WTC11 (cell line): ENCODE results near the gene CALN1. TPM values are rescaled to one million over a fixed set of nuclear protein-coding genes. Genes with fewer than 3 reads are reported as not detected.

Source experiments
- ATAC-seq: fragments of 200-7000 bp; cut with Tn5 transposase; 2 replicates; pipeline ENCODE4 v1.10.0; 2021; ENCODE audit warnings: mild to moderate bottlenecking, moderate library complexity
- CTCF ChIA-PET: fragments of 300-600 bp; sonication (Branson Sonifier 250); formaldehyde crosslinking; loops from one replicate; lab custom pipeline; 2021; ENCODE audit warnings: antibody characterized with exemption; lab: Charles Lee
- POLR2A ChIA-PET: fragments of 350-600 bp; sonication (Branson Sonifier 250); formaldehyde crosslinking; loops from one replicate; lab custom pipeline; 2021; ENCODE audit warnings: antibody characterized with exemption; lab: Charles Lee
- DNase-seq: peaks from one replicate; pipeline ENCODE4 v3.0.0; 2021; ENCODE audit warnings: low spot score
- H3K27ac Mint-ChIP-seq: 2 replicates; pipeline ENCODE4 v1.8.0; 2021; ENCODE audit warnings: mixed read lengths
- H3K27me3 Mint-ChIP-seq: 2 replicates; pipeline ENCODE4 v1.8.0; 2021; ENCODE audit warnings: low read depth, mild to moderate bottlenecking, moderate library complexity, mixed read lengths
- H3K36me3 Mint-ChIP-seq: 2 replicates; pipeline ENCODE4 v1.8.0; 2021; ENCODE audit warnings: mixed read lengths
- H3K4me1 Mint-ChIP-seq: 2 replicates; pipeline ENCODE4 v1.8.0; 2022; ENCODE audit warnings: mixed read lengths
- H3K4me3 Mint-ChIP-seq: 2 replicates; pipeline ENCODE4 v1.8.0; 2021; ENCODE audit warnings: mild to moderate bottlenecking, moderate library complexity, mixed read lengths
- H3K9me3 Mint-ChIP-seq: 2 replicates; pipeline ENCODE4 v1.8.0; 2021; ENCODE audit warnings: mixed read lengths
- AFF4 ChIP-seq: sonication (generic); formaldehyde crosslinking; IDR thresholded peaks from 2 replicates; pipeline ENCODE4 v1.8.1; 2023; ENCODE audit warnings: mild to moderate bottlenecking, missing genetic modification reagents, borderline replicate concordance
- ATF2 ChIP-seq: sonication (generic); formaldehyde crosslinking; IDR thresholded peaks from 2 replicates; pipeline ENCODE4 v1.8.1; 2022; ENCODE audit warnings: low read depth, missing genetic modification reagents, borderline replicate concordance
- ATF3 ChIP-seq: sonication (generic); formaldehyde crosslinking; conservative IDR thresholded peaks from 2 replicates; pipeline ENCODE4 v1.8.1; 2022; ENCODE audit warnings: mild to moderate bottlenecking, missing genetic modification reagents
- CBFB ChIP-seq: sonication (generic); formaldehyde crosslinking; IDR thresholded peaks from 2 replicates; pipeline ENCODE4 v1.8.1; 2022; ENCODE audit warnings: mild to moderate bottlenecking, low read depth, missing genetic modification reagents
- CREB1 ChIP-seq: sonication (generic); formaldehyde crosslinking; IDR thresholded peaks from 2 replicates; pipeline ENCODE4 v1.8.0; 2023; ENCODE audit warnings: mild to moderate bottlenecking, missing genetic modification reagents
- CTCF ChIP-seq: fragments of 200-600 bp; IDR thresholded peaks from 2 replicates; pipeline ENCODE4 v1.8.0; 2022; ENCODE audit warnings: antibody characterized with exemption
- FOXJ3 ChIP-seq: sonication (generic); formaldehyde crosslinking; IDR thresholded peaks from 2 replicates; pipeline ENCODE4 v1.9.0; 2021; ENCODE audit warnings: missing genetic modification reagents, mild to moderate bottlenecking, borderline replicate concordance
- HMGA2 ChIP-seq: fragments of 250-450 bp; sonication (Bioruptor Pico); IDR thresholded peaks from 2 replicates; pipeline ENCODE4 v1.4.0; 2021; ENCODE audit warnings: mild to moderate bottlenecking, moderate library complexity
- MAX ChIP-seq: sonication (generic); formaldehyde crosslinking; IDR thresholded peaks from 2 replicates; pipeline ENCODE4 v1.8.0; 2022; ENCODE audit warnings: mild to moderate bottlenecking, missing genetic modification reagents
- MXD4 ChIP-seq: fragments of 250-450 bp; sonication (Bioruptor Pico); IDR thresholded peaks from 2 replicates; pipeline ENCODE4 v1.8.0; 2021; ENCODE audit warnings: mild to moderate bottlenecking, moderate library complexity, borderline replicate concordance
- TCF7 ChIP-seq: sonication (generic); formaldehyde crosslinking; IDR thresholded peaks from 2 replicates; pipeline ENCODE4 v1.8.0; 2022; ENCODE audit warnings: mild to moderate bottlenecking, low read depth, missing genetic modification reagents, moderate library complexity
- TEAD1 ChIP-seq: sonication (generic); formaldehyde crosslinking; IDR thresholded peaks from 2 replicates; pipeline ENCODE4 v1.8.0; 2022; ENCODE audit warnings: mild to moderate bottlenecking, missing genetic modification reagents
- ZBTB43 ChIP-seq: sonication (generic); formaldehyde crosslinking; IDR thresholded peaks from 2 replicates; pipeline ENCODE4 v1.8.1; 2023; ENCODE audit warnings: mild to moderate bottlenecking, missing genetic modification reagents
- ZNF416 ChIP-seq: fragments of 250-450 bp; sonication (Bioruptor Pico); IDR thresholded peaks from 2 replicates; pipeline ENCODE4 v1.9.0; 2021; ENCODE audit warnings: mild to moderate bottlenecking, inconsistent platforms
- ZNF425 ChIP-seq: fragments of 250-450 bp; sonication (Bioruptor Pico); conservative IDR thresholded peaks from 2 replicates; pipeline ENCODE4 v1.9.0; 2021; ENCODE audit warnings: mild to moderate bottlenecking
- total RNA-seq: library from RNA; stranded (reverse); gene quantifications from 3 replicates; pipeline ENCODE4 v1.2.3, GENCODE V29; 2021

CALN1 gene
- total RNA-seq, 1 experiment from 2014 or later = 10.5 TPM

GRCh38 chr7:72292794-72293193 lies 119.3 kb downstream of the CALN1 start:
- ATAC-seq = no peak
- Mint-ChIP-seq H3K27ac (no peak overlapping the region), H3K4me1 (peaks cover 8% of the 10 kb centered on the region; the same call in 1 of the 2 replicates), H3K4me3 (no peak overlapping the region), H3K9me3 (peaks cover 13% of the 10 kb centered on the region)
- DNase-seq = no peak
- CTCF ChIA-PET = no interaction called here
- no peak for TF ChIP-seq FOXJ3 (CRISPR knock-in tag)
- no peak for TF ChIP-seq HMGA2
- TF ChIP-seq CREB1 (CRISPR knock-in tag) = no peak
- no peak for TF ChIP-seq MAX (CRISPR knock-in tag)
- TF ChIP-seq AFF4 = no peak
- TF ChIP-seq ATF2 (CRISPR knock-in tag) = no peak
- no peak for TF ChIP-seq ZBTB43 (CRISPR knock-in tag)
- no peak for TF ChIP-seq ZNF425
- TF ChIP-seq ZNF416 (CRISPR knock-in tag) = no peak
- TF ChIP-seq MXD4 (CRISPR knock-in tag) = no peak
- no peak for TF ChIP-seq TCF7 (CRISPR knock-in tag)
- no peak for TF ChIP-seq CTCF
- TF ChIP-seq ATF3 = no peak
- TF ChIP-seq TEAD1 (CRISPR knock-in tag) = no peak
- TF ChIP-seq CBFB (CRISPR knock-in tag) = no peak
- TF ChIP-seq, all 79 proteins: peak for 0
- POLR2A ChIA-PET = interaction anchor here (0.7 kb wide), 1 partner anchor 27 kb away, joined by 3 read pairs; no protein-coding TSS in a partner anchor
- H3K36me3 Mint-ChIP-seq = peaks cover 11% of the 10 kb centered on the region
- H3K27me3 Mint-ChIP-seq = no peaks in the 10 kb centered on the region
